Peyer's patch (tissue), 4 donors: ENCODE measurements around the gene GNAZ.

Source experiments
- POLR2A ChIP-seq, 2 donors: fragments of 450-650 bp; IDR thresholded peaks; one replicate each; pipeline ENCODE4 v1.5.1; 2017; ENCODE audit warnings: antibody characterized with exemption in 2 of 2, mild to moderate bottlenecking in 2 of 2, moderate library complexity in 2 of 2
- TF ChIP-seq, protein P1 (sequence below), 6 experiments: fragments of 450-650 bp in 4 of 6; fragments of 200-600 bp in 2 of 6; sonication (generic) in 1 of 6; IDR thresholded peaks; one replicate each; pipeline ENCODE4 v1.5.1; 2017 to 2019; ENCODE audit warnings: antibody characterized with exemption in 6 of 6, mild to moderate bottlenecking in 3 of 6, moderate library complexity in 1 of 6

DNA sequence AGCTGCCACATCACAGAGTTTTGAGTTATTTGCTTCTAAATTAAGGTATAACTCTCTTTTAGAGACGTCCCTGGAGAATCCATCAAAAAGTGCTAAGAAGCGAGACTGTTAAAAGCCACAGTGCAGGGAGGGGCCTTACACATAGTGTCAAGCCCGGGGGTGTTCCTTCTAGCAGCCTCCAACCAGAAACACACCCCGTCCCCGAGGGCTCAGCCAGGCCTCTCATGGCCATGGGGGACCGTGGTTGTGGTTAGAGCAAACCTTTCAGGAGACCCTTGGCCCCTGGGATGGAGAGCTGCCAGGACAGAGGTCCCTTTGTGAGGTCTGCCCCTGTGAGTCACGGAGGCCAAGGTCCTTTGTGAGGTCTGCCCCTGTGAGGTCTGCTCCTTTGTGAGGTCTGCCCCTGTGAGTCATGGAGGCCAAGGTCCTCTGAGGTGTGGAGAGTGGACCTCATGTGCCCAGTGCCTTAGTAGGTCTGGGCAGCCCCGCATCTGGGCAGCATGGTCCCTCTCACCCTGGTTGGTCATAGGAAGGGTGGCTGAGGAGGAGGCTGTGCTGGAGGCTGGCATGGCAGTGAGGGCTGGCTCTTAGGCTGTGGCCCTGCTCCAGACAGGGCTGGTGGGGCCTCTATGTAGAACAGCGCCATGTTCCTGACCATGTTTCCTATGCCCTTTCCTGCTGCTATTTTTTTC lies 5.4 kb downstream of the GNAZ start:
- TF ChIP-seq, protein P1, sequence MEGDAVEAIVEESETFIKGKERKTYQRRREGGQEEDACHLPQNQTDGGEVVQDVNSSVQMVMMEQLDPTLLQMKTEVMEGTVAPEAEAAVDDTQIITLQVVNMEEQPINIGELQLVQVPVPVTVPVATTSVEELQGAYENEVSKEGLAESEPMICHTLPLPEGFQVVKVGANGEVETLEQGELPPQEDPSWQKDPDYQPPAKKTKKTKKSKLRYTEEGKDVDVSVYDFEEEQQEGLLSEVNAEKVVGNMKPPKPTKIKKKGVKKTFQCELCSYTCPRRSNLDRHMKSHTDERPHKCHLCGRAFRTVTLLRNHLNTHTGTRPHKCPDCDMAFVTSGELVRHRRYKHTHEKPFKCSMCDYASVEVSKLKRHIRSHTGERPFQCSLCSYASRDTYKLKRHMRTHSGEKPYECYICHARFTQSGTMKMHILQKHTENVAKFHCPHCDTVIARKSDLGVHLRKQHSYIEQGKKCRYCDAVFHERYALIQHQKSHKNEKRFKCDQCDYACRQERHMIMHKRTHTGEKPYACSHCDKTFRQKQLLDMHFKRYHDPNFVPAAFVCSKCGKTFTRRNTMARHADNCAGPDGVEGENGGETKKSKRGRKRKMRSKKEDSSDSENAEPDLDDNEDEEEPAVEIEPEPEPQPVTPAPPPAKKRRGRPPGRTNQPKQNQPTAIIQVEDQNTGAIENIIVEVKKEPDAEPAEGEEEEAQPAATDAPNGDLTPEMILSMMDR (IDR thresholded peaks at IDR 0.05) = no peak
- no peak for TF ChIP-seq POLR2A (IDR thresholded peaks at IDR 0.05)
